ENCODE results near the gene PDE6D.

DNA sequence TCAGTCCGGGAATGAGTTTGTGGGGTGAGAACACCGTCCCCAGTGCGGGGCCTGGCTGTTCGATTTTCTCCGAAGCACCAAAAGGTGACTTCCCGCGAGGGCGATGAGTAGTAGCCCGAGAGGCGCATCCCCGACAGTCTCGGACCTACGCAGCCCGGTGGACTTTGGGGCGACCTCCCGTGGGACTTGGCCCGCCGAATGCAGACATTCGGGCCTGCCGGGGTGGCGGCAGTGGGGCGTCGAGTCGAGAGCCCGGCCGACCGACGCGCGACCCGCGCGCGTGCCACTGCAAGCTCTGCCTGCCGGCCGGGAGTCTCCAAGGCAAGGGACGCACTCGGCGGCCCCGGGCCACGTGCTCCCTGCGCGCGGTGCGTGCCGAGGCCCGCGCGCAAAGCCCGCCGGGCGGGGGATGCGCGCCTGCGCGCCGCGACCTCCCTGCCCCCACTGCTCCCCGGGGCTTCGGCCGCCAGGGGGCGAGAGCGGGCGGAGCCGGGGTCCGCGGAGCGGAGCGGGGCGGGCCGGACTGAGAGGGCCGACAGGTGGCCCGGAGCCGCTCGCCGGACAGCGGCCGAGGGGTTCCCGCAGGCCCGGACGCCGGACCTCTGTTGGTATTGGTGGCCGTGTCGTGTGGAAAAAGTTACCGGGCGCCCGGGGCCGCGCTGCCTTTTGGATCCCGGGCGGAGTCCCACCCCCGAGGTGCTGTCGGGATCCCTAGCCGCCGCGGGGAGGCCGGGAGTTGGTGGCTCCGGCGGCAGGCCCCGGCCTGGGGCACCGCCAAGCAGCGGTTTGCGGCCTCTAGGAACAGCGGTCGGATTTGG lies 70.9 kb downstream of the PDE6D start:
- TF ChIP-seq, protein P1, sequence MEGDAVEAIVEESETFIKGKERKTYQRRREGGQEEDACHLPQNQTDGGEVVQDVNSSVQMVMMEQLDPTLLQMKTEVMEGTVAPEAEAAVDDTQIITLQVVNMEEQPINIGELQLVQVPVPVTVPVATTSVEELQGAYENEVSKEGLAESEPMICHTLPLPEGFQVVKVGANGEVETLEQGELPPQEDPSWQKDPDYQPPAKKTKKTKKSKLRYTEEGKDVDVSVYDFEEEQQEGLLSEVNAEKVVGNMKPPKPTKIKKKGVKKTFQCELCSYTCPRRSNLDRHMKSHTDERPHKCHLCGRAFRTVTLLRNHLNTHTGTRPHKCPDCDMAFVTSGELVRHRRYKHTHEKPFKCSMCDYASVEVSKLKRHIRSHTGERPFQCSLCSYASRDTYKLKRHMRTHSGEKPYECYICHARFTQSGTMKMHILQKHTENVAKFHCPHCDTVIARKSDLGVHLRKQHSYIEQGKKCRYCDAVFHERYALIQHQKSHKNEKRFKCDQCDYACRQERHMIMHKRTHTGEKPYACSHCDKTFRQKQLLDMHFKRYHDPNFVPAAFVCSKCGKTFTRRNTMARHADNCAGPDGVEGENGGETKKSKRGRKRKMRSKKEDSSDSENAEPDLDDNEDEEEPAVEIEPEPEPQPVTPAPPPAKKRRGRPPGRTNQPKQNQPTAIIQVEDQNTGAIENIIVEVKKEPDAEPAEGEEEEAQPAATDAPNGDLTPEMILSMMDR (conservative IDR thresholded peaks at IDR 0.05; ENCODE audit: low read depth, low read length), result peak; percentile 98
- TF ChIP-seq POLR2A (IDR thresholded peaks at IDR 0.05; ENCODE audit: low read depth, low read length), result peak; percentile 78
- TF ChIP-seq RAD21 (IDR thresholded peaks at IDR 0.05; ENCODE audit: low read length), result peak; percentile 40
- TF ChIP-seq CHD1 (IDR thresholded peaks at IDR 0.05; ENCODE audit: low read depth, low read length), result no peak
- TF ChIP-seq RFX5 (IDR thresholded peaks at IDR 0.05; ENCODE audit: low read depth, low read length), result no peak
- TF ChIP-seq SMC3 (IDR thresholded peaks at IDR 0.05; ENCODE audit: low read depth, low read length), result peak; percentile 49
- no peak for TF ChIP-seq CEBPB (IDR thresholded peaks at IDR 0.05; ENCODE audit: low read depth, low read length)
- no peak for TF ChIP-seq NFE2L2 (IDR thresholded peaks at IDR 0.05; ENCODE audit: low read depth, low read length)

All from IMR-90 (cell line).